Measurements from ENCODE around the gene IQGAP2. TPM values are rescaled to one million over a fixed set of nuclear protein-coding genes. Genes with fewer than 3 reads are reported as not detected.
A peak's percentile ranks its signal among the peaks of the same experiment; 100 is the strongest.

Gene IQGAP2
- total and polyA plus RNA-seq, 9 donors: 5.4 to 18.9 (median 9.5) TPM

DNA sequence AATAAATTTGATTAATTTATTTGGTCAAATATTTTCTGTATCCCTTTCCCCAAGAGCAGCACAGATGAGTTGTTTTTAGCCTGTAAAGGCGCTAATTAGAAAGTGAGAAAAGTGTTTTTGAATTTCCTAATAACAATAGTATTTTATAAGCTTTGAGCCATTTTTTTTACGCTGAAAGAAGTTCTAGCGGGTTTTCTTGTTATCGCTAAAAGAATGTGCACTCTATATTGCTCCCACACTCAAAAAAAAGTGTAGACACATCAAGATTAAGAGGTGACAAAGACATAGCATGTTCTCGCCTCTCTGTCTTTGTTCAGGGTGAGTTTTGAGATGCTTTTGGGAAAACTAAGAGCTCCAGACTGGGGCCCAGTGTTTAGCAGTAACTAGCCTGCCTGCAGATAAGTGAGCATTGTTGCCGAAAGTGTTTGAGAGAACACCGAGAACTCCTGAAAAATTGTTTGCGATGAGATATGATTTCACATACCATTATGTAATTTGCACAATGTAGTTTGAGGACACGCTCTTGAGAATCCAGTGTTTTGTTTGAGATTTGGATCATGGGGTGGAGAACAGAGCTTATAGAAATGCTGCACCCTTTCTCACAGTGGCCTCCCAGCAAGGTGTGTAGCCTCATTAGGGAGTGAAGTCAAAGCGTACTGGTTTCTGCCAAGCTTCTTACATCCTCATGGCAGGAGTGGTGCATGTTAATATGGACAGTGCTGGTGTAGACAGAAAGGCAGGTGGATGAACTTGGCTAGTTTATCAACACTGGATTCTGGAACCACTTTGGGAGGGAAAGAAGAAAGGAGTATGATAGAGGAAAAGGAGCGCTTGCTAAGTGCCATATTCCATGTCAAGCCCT is 314.4 kb downstream of the IQGAP2 start:
- Histone ChIP-seq H3K4me3 (ENCODE audit: low read length) (peak overlapping the region; percentile 52), H3K36me3 (ENCODE audit: control insufficient read depth, insufficient read depth, low read length) (no peaks in the 10 kb centered on the region), H3K27me3 (ENCODE audit: control insufficient read depth, insufficient read depth, low read length) (peaks cover 25% of the 10 kb centered on the region), H3K4me1 (ENCODE audit: control insufficient read depth, insufficient read depth, low read length) (peaks cover 7% of the 10 kb centered on the region), H3K9me3 (replicated peaks; ENCODE audit: control insufficient read depth, low read depth, low read length) (no peaks in the 10 kb centered on the region), H3K27ac (ENCODE audit: low read length) (peak overlapping the region; percentile 57)
- no peak for DNase-seq
- WGBS (ENCODE audit: insufficient coverage): 77% methylated on average over 3 of the region's 11 CpGs

GRCh38 chr5:76718381-76718832 is 315.3 kb downstream of the IQGAP2 start:
- Histone ChIP-seq H3K4me1 (ENCODE audit: control insufficient read depth, insufficient read depth, low read length) (peaks cover 7% of the 10 kb centered on the region), H3K9me3 (replicated peaks; ENCODE audit: control insufficient read depth, low read depth, low read length) (no peaks in the 10 kb centered on the region), H3K27me3 (ENCODE audit: control insufficient read depth, insufficient read depth, low read length) (peaks cover 25% of the 10 kb centered on the region), H3K36me3 (ENCODE audit: control insufficient read depth, insufficient read depth, low read length) (no peaks in the 10 kb centered on the region), H3K27ac (ENCODE audit: low read length) (no peak overlapping the region), H3K4me3 (ENCODE audit: low read length) (no peak overlapping the region)
- WGBS (ENCODE audit: insufficient coverage): 90% methylated on average over 3 of the region's 5 CpGs
- DNase-seq: no peak

GRCh38 chr5:76718880-76719279 is 315.8 kb downstream of the IQGAP2 start:
- Histone ChIP-seq H3K4me1 (ENCODE audit: control insufficient read depth, insufficient read depth, low read length) (peaks cover 7% of the 10 kb centered on the region), H3K9me3 (replicated peaks; ENCODE audit: control insufficient read depth, low read depth, low read length) (no peaks in the 10 kb centered on the region), H3K4me3 (ENCODE audit: low read length) (no peak overlapping the region), H3K27me3 (ENCODE audit: control insufficient read depth, insufficient read depth, low read length) (peaks cover 22% of the 10 kb centered on the region), H3K27ac (ENCODE audit: low read length) (no peak overlapping the region), H3K36me3 (ENCODE audit: control insufficient read depth, insufficient read depth, low read length) (no peaks in the 10 kb centered on the region)
- 85% methylated on average over 3 of the region's 4 CpGs for WGBS (ENCODE audit: insufficient coverage)
- no peak for DNase-seq

GRCh38 chr5:76720988-76721569 is 318.0 kb downstream of the IQGAP2 start:
- Histone ChIP-seq H3K4me1 (ENCODE audit: control insufficient read depth, insufficient read depth, low read length) (peaks cover 5% of the 10 kb centered on the region), H3K9me3 (replicated peaks; ENCODE audit: control insufficient read depth, low read depth, low read length) (no peaks in the 10 kb centered on the region), H3K4me3 (ENCODE audit: low read length) (no peak overlapping the region), H3K27me3 (ENCODE audit: control insufficient read depth, insufficient read depth, low read length) (peaks cover 7% of the 10 kb centered on the region), H3K36me3 (ENCODE audit: control insufficient read depth, insufficient read depth, low read length) (no peaks in the 10 kb centered on the region), H3K27ac (ENCODE audit: low read length) (no peak overlapping the region)
- 90% methylated on average over 2 of the region's 10 CpGs for WGBS (ENCODE audit: insufficient coverage)
- peak; percentile 45 for DNase-seq

GRCh38 chr5:76723266-76723665 is 320.2 kb downstream of the IQGAP2 start:
- H3K27me3 ChIP-seq (ENCODE audit: control insufficient read depth, insufficient read depth, low read length): no peaks in the 10 kb centered on the region
- no peaks in the 10 kb centered on the region for H3K4me1 ChIP-seq (ENCODE audit: control insufficient read depth, insufficient read depth, low read length)
- H3K4me3 ChIP-seq (ENCODE audit: low read length): no peak overlapping the region
- H3K36me3 ChIP-seq (ENCODE audit: control insufficient read depth, insufficient read depth, low read length): no peaks in the 10 kb centered on the region
- no CpG with 5 or more reads among the region's 1 CpG for WGBS (ENCODE audit: insufficient coverage)
- no peak for DNase-seq
- no peak overlapping the region for H3K27ac ChIP-seq (ENCODE audit: low read length)
- H3K9me3 ChIP-seq (replicated peaks; ENCODE audit: control insufficient read depth, low read depth, low read length): no peaks in the 10 kb centered on the region

DNA sequence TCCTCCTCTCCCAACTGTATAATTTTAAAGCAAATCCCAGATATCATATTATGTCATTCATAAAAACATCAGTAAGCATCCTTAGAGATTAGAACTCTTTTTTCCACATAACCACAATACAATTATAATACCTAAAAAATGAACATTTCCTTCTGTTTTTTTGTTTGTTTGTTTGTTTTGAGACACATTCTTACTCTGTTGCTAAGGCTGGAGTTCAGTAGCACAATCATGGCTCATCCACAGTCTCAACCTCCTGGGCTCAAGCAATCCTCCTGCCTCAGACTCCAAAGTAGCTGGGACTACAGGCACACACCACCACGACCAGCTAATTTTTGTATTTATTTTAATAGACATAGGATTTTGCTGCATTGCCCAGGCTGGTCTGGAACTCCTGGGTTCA is 320.8 kb downstream of the IQGAP2 start:
- Histone ChIP-seq H3K4me3 (ENCODE audit: low read length) (no peak overlapping the region), H3K9me3 (replicated peaks; ENCODE audit: control insufficient read depth, low read depth, low read length) (peaks cover 2% of the 10 kb centered on the region), H3K27ac (ENCODE audit: low read length) (no peak overlapping the region), H3K4me1 (ENCODE audit: control insufficient read depth, insufficient read depth, low read length) (no peaks in the 10 kb centered on the region), H3K36me3 (ENCODE audit: control insufficient read depth, insufficient read depth, low read length) (no peaks in the 10 kb centered on the region), H3K27me3 (ENCODE audit: control insufficient read depth, insufficient read depth, low read length) (no peaks in the 10 kb centered on the region)
- no CpG with 5 or more reads among the region's 1 CpG for WGBS (ENCODE audit: insufficient coverage)
- DNase-seq: no peak

DNA sequence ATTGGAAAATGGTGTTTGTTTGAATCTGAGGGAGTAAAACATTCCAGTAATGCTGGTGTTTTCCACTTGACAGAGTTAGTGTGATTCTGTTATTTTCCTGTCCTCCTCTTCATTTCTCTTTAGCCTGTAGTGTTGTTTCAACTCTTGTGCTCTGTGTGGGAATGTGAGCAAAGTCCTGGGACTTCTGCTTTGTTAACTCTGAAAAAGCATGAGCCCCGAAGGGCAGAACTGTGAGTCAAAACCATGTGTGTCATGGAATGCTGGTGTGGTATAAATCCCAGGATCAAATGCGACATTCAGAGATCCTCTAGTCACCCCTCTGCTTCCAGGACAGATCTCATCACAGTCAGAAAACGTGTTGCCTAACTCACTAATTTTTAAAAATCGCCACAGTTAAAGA is 321.8 kb downstream of the IQGAP2 start:
- no peak for DNase-seq
- Histone ChIP-seq H3K27ac (ENCODE audit: low read length) (no peak overlapping the region), H3K36me3 (ENCODE audit: control insufficient read depth, insufficient read depth, low read length) (no peaks in the 10 kb centered on the region), H3K27me3 (ENCODE audit: control insufficient read depth, insufficient read depth, low read length) (no peaks in the 10 kb centered on the region), H3K4me3 (ENCODE audit: low read length) (no peak overlapping the region), H3K4me1 (ENCODE audit: control insufficient read depth, insufficient read depth, low read length) (no peaks in the 10 kb centered on the region), H3K9me3 (replicated peaks; ENCODE audit: control insufficient read depth, low read depth, low read length) (peaks cover 12% of the 10 kb centered on the region)
- 33% methylated on average over 1 of the region's 4 CpGs for WGBS (ENCODE audit: insufficient coverage)

DNA sequence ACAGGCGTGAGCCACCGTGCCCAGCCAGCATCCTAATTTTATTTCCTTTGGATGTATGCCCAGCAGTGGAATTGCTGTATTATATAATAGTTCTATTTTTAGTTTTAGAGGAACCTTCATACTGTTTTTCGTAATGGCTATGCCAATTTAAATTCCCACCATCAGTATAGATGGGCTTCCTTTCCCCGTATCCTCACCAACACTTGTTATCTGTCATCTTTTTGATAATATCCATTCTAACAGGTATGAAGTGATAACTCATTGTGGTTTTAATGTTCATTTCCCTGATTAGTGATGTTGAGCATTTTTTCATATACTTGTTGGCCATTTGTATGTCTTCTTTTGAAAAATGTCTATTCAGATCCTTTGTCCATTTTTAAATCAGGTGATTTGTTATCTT is 325.9 kb downstream of the IQGAP2 start:
- Histone ChIP-seq H3K27ac (ENCODE audit: low read length) (no peak overlapping the region), H3K4me3 (ENCODE audit: low read length) (no peak overlapping the region), H3K4me1 (ENCODE audit: control insufficient read depth, insufficient read depth, low read length) (no peaks in the 10 kb centered on the region), H3K27me3 (ENCODE audit: control insufficient read depth, insufficient read depth, low read length) (no peaks in the 10 kb centered on the region), H3K9me3 (replicated peaks; ENCODE audit: control insufficient read depth, low read depth, low read length) (peaks cover 22% of the 10 kb centered on the region), H3K36me3 (ENCODE audit: control insufficient read depth, insufficient read depth, low read length) (peaks cover 9% of the 10 kb centered on the region)
- no CpG with 5 or more reads among the region's 4 CpGs for WGBS (ENCODE audit: insufficient coverage)
- DNase-seq: no peak

DNA sequence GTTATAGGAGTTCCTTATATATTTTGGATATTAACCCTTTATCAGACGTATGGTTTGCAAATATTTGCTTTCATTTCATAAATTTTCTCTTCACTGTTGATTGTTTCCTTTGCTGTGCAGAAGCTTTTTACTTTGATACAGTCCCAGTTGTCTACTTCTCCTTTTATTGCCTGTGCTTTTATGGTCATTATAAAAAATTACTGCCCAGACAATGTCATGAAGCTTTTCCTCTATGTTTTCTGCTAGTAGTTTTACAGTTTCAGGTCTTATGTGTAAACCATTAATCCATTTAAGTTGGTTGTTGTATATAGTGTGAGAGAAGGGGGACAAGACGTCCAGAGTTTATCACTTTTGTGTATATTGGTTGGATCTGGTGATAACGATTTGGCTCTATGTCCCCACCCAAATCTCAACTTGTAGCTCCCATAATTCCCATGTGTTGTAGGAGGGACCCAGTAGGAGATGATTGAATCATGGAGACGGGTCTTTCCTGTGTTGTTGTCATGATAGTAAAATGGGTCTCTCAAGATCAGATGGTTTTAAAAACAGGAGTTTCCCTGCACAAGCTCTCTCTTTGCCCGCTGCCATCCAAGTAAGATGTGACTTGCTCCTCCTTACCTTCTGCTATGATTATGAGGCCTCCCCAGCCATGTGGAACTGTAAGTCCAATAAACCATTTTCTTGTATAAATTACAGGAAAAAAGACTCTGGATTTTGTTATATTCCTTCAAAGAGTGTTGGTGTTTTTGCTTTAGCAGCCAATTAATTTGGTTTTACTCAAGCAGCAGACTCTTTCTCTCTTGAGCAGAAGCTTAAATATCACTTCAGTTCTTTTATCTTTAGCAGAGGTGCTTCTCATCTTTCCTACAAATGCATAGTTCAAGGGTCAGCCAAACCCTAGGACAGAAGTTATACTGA is 326.5 kb downstream of the IQGAP2 start:
- peaks cover 9% of the 10 kb centered on the region for H3K36me3 ChIP-seq (ENCODE audit: control insufficient read depth, insufficient read depth, low read length)
- no peaks in the 10 kb centered on the region for H3K4me1 ChIP-seq (ENCODE audit: control insufficient read depth, insufficient read depth, low read length)
- no peaks in the 10 kb centered on the region for H3K27me3 ChIP-seq (ENCODE audit: control insufficient read depth, insufficient read depth, low read length)
- no peak for DNase-seq
- H3K4me3 ChIP-seq (ENCODE audit: low read length): no peak overlapping the region
- no CpG with 5 or more reads among the region's 5 CpGs for WGBS (ENCODE audit: insufficient coverage)
- peaks cover 22% of the 10 kb centered on the region for H3K9me3 ChIP-seq (replicated peaks; ENCODE audit: control insufficient read depth, low read depth, low read length)
- no peak overlapping the region for H3K27ac ChIP-seq (ENCODE audit: low read length)
